ENCODE measurements around the gene CSNK1G2.

DNA sequence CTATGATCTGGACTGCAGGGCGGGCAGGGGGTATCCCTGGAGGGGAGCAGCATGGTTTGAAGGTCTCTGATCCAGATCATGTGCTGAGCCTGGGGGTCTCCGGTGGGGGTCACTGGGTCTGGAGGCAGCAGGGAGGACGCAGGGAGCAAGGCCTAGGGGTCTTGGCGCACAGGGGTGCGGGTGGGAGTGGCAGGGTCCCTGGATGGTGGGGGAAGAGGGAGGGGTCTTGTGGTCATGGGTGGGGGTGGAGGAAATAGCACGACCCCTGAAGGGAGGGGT lies 72.7 kb downstream of the CSNK1G2 start:
- no peak for TF ChIP-seq POLR2A (IDR thresholded peaks at IDR 0.05; ENCODE audit: low read length)
- TF ChIP-seq CTCF (IDR thresholded peaks at IDR 0.05), result no peak
- no peak for TF ChIP-seq EP300 (IDR thresholded peaks at IDR 0.05)

All from A549 (cell line).